NB4 (cell line): ENCODE data around the gene KCNQ2.

Experiments
- CTCF ChIP-seq: IDR thresholded peaks from one replicate; pipeline ENCODE4 v1.5.1; 2012; ENCODE audit warnings: low read depth, low read length
- MYC ChIP-seq: IDR thresholded peaks from 2 replicates; pipeline ENCODE4 v1.6.1; 2011; ENCODE audit warnings: low read depth, low read length
- POLR2A ChIP-seq: IDR thresholded peaks from 2 replicates; pipeline ENCODE4 v1.6.1; 2011; ENCODE audit warnings: mild to moderate bottlenecking; ENCODE audit not compliant: insufficient read length; ENCODE audit errors: extremely low read depth

GRCh38 chr20:63386491-63386890 is 86.0 kb downstream of the KCNQ2 start:
- no peak for TF ChIP-seq CTCF
- TF ChIP-seq POLR2A: no peak
- no peak for TF ChIP-seq MYC
